ENCODE measurements around the gene GTPBP3. TPM values are rescaled to one million over a fixed set of nuclear protein-coding genes. Genes with fewer than 3 reads are reported as not detected.
"Not testable (repeated sequence)": the region's sequence is repeated elsewhere in the genome, so short reads cannot be mapped to it uniquely, and the experiment has no call there.

Gene GTPBP3, protein sequence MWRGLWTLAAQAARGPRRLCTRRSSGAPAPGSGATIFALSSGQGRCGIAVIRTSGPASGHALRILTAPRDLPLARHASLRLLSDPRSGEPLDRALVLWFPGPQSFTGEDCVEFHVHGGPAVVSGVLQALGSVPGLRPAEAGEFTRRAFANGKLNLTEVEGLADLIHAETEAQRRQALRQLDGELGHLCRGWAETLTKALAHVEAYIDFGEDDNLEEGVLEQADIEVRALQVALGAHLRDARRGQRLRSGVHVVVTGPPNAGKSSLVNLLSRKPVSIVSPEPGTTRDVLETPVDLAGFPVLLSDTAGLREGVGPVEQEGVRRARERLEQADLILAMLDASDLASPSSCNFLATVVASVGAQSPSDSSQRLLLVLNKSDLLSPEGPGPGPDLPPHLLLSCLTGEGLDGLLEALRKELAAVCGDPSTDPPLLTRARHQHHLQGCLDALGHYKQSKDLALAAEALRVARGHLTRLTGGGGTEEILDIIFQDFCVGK
- 10 to 100 TPM; 31.6 to 72.5 TPM for total RNA-seq

DNA sequence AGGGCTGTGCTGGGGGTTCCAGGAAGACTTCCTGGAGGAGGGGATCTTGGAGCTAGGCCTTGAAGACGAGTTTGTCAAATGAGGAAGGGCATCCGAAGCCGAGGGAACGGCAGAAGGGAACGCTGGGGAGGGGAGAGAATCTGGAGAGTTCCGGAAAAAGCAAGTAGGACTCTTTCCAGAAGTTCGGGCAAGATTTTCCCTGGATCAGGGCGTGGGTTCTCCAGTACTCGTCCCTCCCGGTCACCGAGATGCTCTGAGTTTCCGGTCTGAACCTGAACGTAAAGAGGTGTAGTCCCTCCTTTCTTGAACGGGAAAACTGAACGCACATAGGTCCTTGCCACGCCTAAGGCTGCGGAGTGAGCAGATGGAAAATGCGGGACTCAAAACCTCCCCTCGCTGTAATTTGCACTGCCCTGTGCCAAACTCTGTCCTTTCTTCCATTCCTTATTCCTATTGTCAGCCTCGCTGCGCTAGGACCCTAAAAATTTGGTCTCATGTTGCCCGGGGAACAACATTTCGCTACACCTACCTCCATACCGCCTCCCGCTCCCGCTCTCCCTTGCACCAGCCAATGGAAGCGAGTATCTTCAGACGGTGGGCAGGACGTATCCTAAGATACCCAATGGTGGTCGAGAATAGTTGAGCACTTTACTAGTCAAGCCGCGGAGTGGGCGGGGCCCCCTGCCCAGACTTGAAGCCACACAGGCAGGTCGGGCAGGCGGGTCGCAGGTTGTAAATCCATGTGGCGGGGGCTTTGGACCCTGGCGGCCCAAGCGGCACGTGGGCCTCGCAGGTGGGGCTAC, at the start of gene GTPBP3:
TSS of gene GTPBP3 (plus strand) at position 682 of the 803 bp plus-strand sequence. CDS start at position 741, 59 bp downstream.
- peaks cover 32 to 33% of the 10 kb centered on the region in 2 donors for H3K4me1 Mint-ChIP-seq (ENCODE audit: low read depth in 2 of 2)
- peak within 1 kb of the TSS; percentile 85 to 98 for H3K27ac Mint-ChIP-seq
- ATAC-seq (peak; percentile 95 to 96), DNase-seq (ENCODE audit: low spot score) (peak; percentile 97)
- H3K4me3 Mint-ChIP-seq = peak within 1 kb of the TSS; percentile 97
- no peaks in the 10 kb centered on the region for H3K27me3 Mint-ChIP-seq
- H3K36me3 Mint-ChIP-seq = no peaks in the 10 kb centered on the region
- H3K9me3 Mint-ChIP-seq = no peaks in the 10 kb centered on the region

- Mint-ChIP-seq H3K4me1 (ENCODE audit: low read depth in 2 of 2) (peaks cover 0 to 4% of the 10 kb centered on the region in 2 donors), H3K27me3 (no peaks in the 10 kb centered on the region), H3K9me3 (no peaks in the 10 kb centered on the region), H3K36me3 (no peaks in the 10 kb centered on the region), H3K27ac (no peak overlapping the region), H3K4me3 (no peak overlapping the region)
- DNase-seq (ENCODE audit: low spot score) (no peak), ATAC-seq (peak; percentile 36 to 59)
These were observed 47.9 kb upstream of the GTPBP3 start for GRCh38 chr19:17289489-17289888.

- ATAC-seq (peak; percentile 95 to 97), DNase-seq (ENCODE audit: low spot score) (peak; percentile 84)
- Mint-ChIP-seq H3K27me3 (no peaks in the 10 kb centered on the region), H3K27ac (no peak overlapping the region), H3K36me3 (no peaks in the 10 kb centered on the region), H3K4me1 (ENCODE audit: low read depth in 2 of 2) (peaks cover 0 to 4% of the 10 kb centered on the region in 2 donors), H3K4me3 (peak overlapping the region; percentile 85), H3K9me3 (no peaks in the 10 kb centered on the region)
These were observed 44.9 kb upstream of the GTPBP3 start for GRCh38 chr19:17292301-17293074.

DNA sequence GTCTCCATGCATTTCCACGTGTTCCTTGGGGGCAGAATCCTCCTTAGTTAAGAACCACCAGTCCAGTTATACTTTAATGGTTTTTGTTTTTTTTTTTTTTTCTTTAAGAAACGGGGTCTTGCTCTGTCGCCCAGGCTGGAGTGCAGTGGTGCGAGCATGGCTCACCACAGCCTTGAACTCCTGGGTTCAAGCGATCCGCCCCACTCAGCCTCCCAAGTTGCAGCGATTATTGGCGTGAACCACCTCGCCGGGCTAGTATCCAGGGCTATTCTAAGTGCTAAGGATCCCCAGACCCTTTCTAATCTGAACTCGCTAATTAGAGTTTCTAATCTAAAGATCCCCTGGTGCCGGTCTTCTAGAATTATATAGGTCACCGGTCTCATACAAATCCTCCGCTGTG, 43.7 kb upstream of the GTPBP3 start:
- Mint-ChIP-seq H3K4me3 (no peak overlapping the region), H3K36me3 (no peaks in the 10 kb centered on the region)
- no peak for ATAC-seq

DNA sequence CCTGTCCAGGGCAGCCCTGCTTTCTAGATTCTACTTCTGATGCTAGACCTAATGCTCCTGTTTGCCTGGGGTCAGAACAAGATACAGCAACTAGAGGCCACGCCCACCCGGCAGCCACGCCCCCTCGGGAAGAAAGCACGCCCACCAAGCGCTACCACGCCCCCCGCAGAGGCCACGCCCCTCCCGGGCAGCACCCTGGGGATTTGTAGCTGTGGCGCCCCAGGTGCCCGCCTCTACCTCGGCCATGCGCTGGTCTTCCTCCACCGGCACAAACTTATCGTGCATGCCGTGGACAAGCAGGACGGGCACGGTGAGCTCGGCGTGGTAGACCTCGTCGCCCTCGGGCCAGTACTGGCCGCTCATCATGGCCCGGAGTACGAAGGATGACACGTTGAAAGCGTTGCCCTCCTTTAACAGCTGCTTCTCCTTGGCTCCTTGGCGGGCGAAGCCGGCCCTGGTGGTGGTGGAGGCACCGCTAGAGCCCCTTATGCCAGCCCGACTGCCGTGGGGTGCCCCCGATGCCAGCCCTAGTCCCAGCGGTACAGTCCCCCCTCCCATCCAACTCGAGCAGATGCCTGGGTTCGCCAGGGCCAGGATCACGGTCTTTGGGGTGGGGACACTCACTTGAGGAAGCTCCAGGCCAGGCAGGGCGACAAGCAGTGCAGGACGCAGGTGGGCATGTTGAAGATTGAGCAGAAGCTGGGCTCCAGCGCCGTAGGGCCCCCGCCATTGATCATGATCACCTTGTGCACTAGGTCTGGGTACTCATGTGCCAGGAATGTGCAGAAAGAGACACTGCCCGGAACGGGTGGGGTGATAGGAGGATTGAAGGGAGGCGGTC, 43.1 kb upstream of the GTPBP3 start:
- no peak for ATAC-seq
- H3K27me3 Mint-ChIP-seq = no peaks in the 10 kb centered on the region
- peak; percentile 63 for DNase-seq (ENCODE audit: low spot score)
- H3K27ac Mint-ChIP-seq = no peak overlapping the region
- H3K4me1 Mint-ChIP-seq (ENCODE audit: low read depth in 2 of 2) = peaks cover 0 to 4% of the 10 kb centered on the region in 2 donors
- H3K9me3 Mint-ChIP-seq = no peaks in the 10 kb centered on the region
- H3K4me3 Mint-ChIP-seq = no peak overlapping the region
- H3K36me3 Mint-ChIP-seq = no peaks in the 10 kb centered on the region

More for the DNA sequence above, 43.7 kb upstream of the GTPBP3 start:
- DNase-seq (ENCODE audit: low spot score) = peak; percentile 23
- Mint-ChIP-seq H3K9me3 (no peaks in the 10 kb centered on the region), H3K27ac (no peak overlapping the region), H3K27me3 (no peaks in the 10 kb centered on the region), H3K4me1 (ENCODE audit: low read depth in 2 of 2) (peaks cover 0 to 4% of the 10 kb centered on the region in 2 donors)

DNA sequence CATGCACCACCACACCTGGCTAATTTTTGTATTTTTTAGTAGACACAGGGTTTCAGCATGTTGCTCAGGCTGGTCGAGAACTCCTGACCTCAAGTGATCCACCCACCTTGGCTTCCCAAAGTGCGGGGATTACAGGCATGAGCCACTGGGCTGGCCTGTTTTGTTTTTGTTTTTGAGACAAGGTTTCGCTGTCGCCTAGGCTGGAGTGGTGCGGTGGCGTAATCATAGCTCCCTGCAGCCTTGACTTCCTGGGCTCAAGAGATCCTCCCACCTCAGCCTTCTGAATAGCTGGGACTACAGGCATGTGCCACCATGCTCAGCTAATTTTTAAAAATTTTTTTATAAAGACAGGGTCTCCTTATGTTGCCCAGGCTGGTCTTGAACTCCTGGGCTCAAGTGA, 41.8 kb upstream of the GTPBP3 start:
- H3K27ac Mint-ChIP-seq; DNase-seq (ENCODE audit: low spot score); H3K27me3 Mint-ChIP-seq; H3K4me1 Mint-ChIP-seq (ENCODE audit: low read depth in 2 of 2); ATAC-seq; H3K9me3 Mint-ChIP-seq; H3K36me3 Mint-ChIP-seq; H3K4me3 Mint-ChIP-seq: not testable (repeated sequence)

DNA sequence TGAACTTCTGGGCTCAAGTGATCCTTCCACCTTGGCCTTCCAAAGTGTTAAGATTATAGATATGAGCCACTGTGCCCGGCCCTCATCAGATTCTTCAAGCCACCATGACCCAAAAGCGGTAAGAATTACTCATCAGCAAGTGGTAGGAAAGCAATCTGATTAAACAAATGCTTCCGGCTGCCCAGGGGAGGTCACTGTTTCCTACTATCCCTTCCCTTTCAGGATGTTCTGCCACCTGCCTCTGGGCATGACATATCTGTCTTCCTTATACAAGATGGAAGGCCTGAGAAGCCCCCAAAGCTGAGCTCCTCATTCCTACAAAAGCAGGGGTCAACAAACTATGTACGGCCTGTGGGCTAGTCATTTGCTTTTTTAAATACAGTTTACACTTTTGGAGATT, 41.1 kb upstream of the GTPBP3 start:
- Mint-ChIP-seq H3K9me3 (no peaks in the 10 kb centered on the region), H3K4me3 (no peak overlapping the region), H3K27ac (no peak overlapping the region), H3K27me3 (no peaks in the 10 kb centered on the region), H3K36me3 (no peaks in the 10 kb centered on the region), H3K4me1 (ENCODE audit: low read depth in 2 of 2) (peaks cover 0 to 4% of the 10 kb centered on the region in 2 donors)
- no peak for ATAC-seq
- no peak for DNase-seq (ENCODE audit: low spot score)

DNA sequence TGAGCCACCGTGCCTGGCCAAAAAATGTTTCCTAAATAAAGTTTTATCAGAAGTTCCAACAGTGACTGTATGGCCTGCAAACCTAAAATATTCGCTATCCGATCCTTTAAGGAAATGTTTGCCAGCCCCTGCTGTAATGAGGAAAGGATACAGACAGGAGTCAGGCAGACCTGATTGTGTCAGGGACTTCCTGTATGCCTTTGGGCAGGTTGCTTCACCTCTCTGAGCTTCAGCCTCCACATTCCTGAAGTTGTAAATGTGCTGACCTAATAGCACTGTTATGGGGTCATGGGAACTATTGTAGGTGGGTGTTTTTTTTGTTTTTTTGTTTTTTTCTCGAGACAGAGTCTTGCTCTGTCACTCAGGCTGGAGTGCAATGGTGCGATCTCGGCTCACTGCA, 40.4 kb upstream of the GTPBP3 start:
- no peak overlapping the region for H3K4me3 Mint-ChIP-seq
- DNase-seq (ENCODE audit: low spot score) (no peak), ATAC-seq (no peak)
- H3K9me3 Mint-ChIP-seq = no peaks in the 10 kb centered on the region
- peaks cover 2 to 7% of the 10 kb centered on the region in 2 donors for H3K4me1 Mint-ChIP-seq (ENCODE audit: low read depth in 2 of 2)
- no peaks in the 10 kb centered on the region for H3K27me3 Mint-ChIP-seq
- no peaks in the 10 kb centered on the region for H3K36me3 Mint-ChIP-seq
- no peak overlapping the region for H3K27ac Mint-ChIP-seq

GRCh38 chr19:17300992-17301619, 36.2 kb upstream of the GTPBP3 start:
- no peak for DNase-seq (ENCODE audit: low spot score)
- ATAC-seq = no peak
- Mint-ChIP-seq H3K27ac (no peak overlapping the region), H3K9me3 (no peaks in the 10 kb centered on the region), H3K4me1 (ENCODE audit: low read depth in 2 of 2) (peaks cover 15 to 20% of the 10 kb centered on the region in 2 donors), H3K27me3 (no peaks in the 10 kb centered on the region), H3K36me3 (no peaks in the 10 kb centered on the region), H3K4me3 (peak overlapping the region; percentile 62)

DNA sequence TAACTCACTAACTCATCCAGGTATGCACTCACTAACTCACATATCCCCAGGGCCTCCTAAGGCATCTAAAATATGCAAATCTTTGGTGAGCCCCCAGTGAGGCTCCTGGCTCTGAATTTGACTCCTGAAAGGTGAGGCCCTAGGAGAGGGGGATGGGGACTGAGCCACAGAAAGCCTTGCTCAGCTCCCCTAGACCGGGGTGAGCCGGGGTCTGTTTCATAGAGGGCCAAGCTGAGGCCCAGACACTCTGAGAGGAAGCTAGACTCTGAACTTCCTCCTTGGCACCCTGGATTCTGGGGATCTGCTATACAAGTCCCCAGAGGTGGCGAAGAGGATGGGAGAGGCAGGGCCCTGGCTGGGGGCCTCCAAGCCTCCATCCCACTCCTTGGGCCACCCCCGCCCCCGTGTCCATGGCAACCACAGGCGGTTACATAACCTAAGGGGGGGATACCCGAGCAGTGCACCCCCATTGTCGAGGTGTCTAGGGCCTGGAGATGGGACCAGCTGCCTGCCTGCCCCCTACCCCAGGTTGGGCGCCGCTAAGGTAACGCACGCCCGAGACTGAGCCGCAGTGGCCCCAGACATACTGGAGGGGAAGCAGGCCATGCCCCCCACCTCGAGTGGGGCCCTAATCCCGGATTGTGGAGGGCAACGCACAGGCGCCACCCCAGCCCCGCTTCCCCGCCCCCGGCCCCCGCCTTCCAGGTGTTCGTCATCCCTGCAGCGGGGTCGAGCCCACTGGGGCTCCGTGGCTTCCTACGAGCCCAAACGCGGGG, 34.8 kb upstream of the GTPBP3 start:
- no peaks in the 10 kb centered on the region for H3K27me3 Mint-ChIP-seq
- H3K4me1 Mint-ChIP-seq (ENCODE audit: low read depth in 2 of 2) = peaks cover 17 to 21% of the 10 kb centered on the region in 2 donors
- no peak for ATAC-seq
- no peak for DNase-seq (ENCODE audit: low spot score)
- H3K9me3 Mint-ChIP-seq = no peaks in the 10 kb centered on the region
- peak overlapping the region; percentile 55 for H3K4me3 Mint-ChIP-seq
- H3K27ac Mint-ChIP-seq = peak overlapping the region in 1 of 2 donors; percentile 17
- no peaks in the 10 kb centered on the region for H3K36me3 Mint-ChIP-seq

GRCh38 chr19:17303167-17303939, 34.0 kb upstream of the GTPBP3 start, which contains the start of gene ABHD8:
TSS of gene ABHD8 (minus strand) at chr19:17303425. CDS start at chr19:17301616, 1,809 bp downstream.
- H3K4me3 Mint-ChIP-seq = peak within 1 kb of the TSS; percentile 65
- H3K9me3 Mint-ChIP-seq = no peaks in the 10 kb centered on the region
- no peaks in the 10 kb centered on the region for H3K36me3 Mint-ChIP-seq
- peak within 1 kb of the TSS; percentile 48 to 82 for H3K27ac Mint-ChIP-seq
- H3K27me3 Mint-ChIP-seq = no peaks in the 10 kb centered on the region
- peak; percentile 84 to 88 for ATAC-seq
- DNase-seq (ENCODE audit: low spot score) = peak; percentile 97
- H3K4me1 Mint-ChIP-seq (ENCODE audit: low read depth in 2 of 2) = peaks cover 22 to 26% of the 10 kb centered on the region in 2 donors

All from natural killer cell treated with Interleukin-12 subunit alpha and Interleukin-12 subunit beta and Interleukin-15 and Interleukin-18, amount 100 ng/mL, for 72 hours (primary cell).